ENCODE data around the gene NCBP3. TPM values are rescaled to one million over a fixed set of nuclear protein-coding genes. Genes with fewer than 3 reads are reported as not detected.

The NCBP3 gene
- total and polyA plus RNA-seq, 12 donors: 11.0 to 36.6 (median 23.0) TPM

- H3K4me1 ChIP-seq (replicated peaks in 1 of 2): no peaks in the 10 kb centered on the region
- H3K4me3 ChIP-seq: no peak overlapping the region
- no peaks in the 10 kb centered on the region for H3K9me3 ChIP-seq (replicated peaks in 1 of 3)
- intact Hi-C loops (cut with DNase I): no loop called here
- TF ChIP-seq CTCF (IDR thresholded peaks at IDR 0.05) (no peak), POLR2A (IDR thresholded peaks at IDR 0.05) (no peak)
- no peaks in the 10 kb centered on the region for H3K27me3 ChIP-seq
- no peaks in the 10 kb centered on the region for H3K36me3 ChIP-seq (replicated peaks in 1 of 2)
- DNase-seq: no peak
- H3K27ac ChIP-seq: no peak overlapping the region
- WGBS, 4 donors: 78 to 80% (median 80%) methylated on average over 7 to 12 of the region's 12 CpGs
These were observed 92.4 kb downstream of the NCBP3 start for GRCh38 chr17:3753624-3754023.

Other genes with a start within 250 kb of the NCBP3 start
- 1 to 10 TPM; 1.6 to 5.5 (median 3.1) TPM for gene TRPV1, start 236.8 kb downstream of the NCBP3 start, total RNA-seq
- gene TRPV1, start 236.8 kb downstream of the NCBP3 start, polyA plus RNA-seq: 10 to 100 TPM in 1 of 3 donors, 1 to 10 TPM in 2; 1.5 to 10.9 (median 5.9) TPM
- 10 to 100 TPM; 12.0 to 27.4 (median 19.9) TPM for gene SHPK, start 210.0 kb downstream of the NCBP3 start, total RNA-seq
- gene SHPK, start 210.0 kb downstream of the NCBP3 start, polyA plus RNA-seq: 10 to 100 TPM in 1 of 3 donors, 1 to 10 TPM in 2; 8.8 to 13.3 (median 9.1) TPM
- gene CTNS, start 209.5 kb downstream of the NCBP3 start, total RNA-seq: 10 to 100 TPM; 17.5 to 74.8 (median 39.8) TPM
- 10 to 100 TPM; 11.5 to 15.7 (median 13.8) TPM for gene CTNS, start 209.5 kb downstream of the NCBP3 start, polyA plus RNA-seq
- gene TAX1BP3, start 177.7 kb downstream of the NCBP3 start, total RNA-seq: 100 to 1,000 TPM; 105 to 311 (median 208) TPM
- gene TAX1BP3, start 177.7 kb downstream of the NCBP3 start, polyA plus RNA-seq: 100 to 1,000 TPM in 1 of 3 donors, 10 to 100 TPM in 2; 32.1 to 100 (median 94.9) TPM
- gene EMC6, start 177.4 kb downstream of the NCBP3 start, total RNA-seq: 10 to 100 TPM in 7 of 9 donors, 1 to 10 TPM in 2; 6.1 to 73.8 (median 37.1) TPM
- gene EMC6, start 177.4 kb downstream of the NCBP3 start, polyA plus RNA-seq: 10 to 100 TPM; 44.2 to 89.4 (median 47.7) TPM
- 1 to 10 TPM in 5 of 9 donors, under 1 TPM in 4; 0.25 to 2.8 (median 1.1) TPM for gene P2RX5, start 150.1 kb downstream of the NCBP3 start, total RNA-seq
- 1 to 10 TPM in 1 of 3 donors, under 1 TPM in 2; 0.59 to 2.0 (median 0.88) TPM for gene P2RX5, start 150.1 kb downstream of the NCBP3 start, polyA plus RNA-seq
- gene HASPIN, start 122.3 kb downstream of the NCBP3 start, total RNA-seq: 1 to 10 TPM in 2 of 9 donors, under 1 TPM in 7; 0.14 to 1.4 (median 0.48) TPM
- under 1 TPM; 0.07 to 0.48 (median 0.08) TPM for gene HASPIN, start 122.3 kb downstream of the NCBP3 start, polyA plus RNA-seq
- 10 to 100 TPM in 8 of 9 donors, 1 to 10 TPM in 1; 4.9 to 85.4 (median 23.4) TPM for gene ITGAE, start 45.1 kb downstream of the NCBP3 start, total RNA-seq
- 10 to 100 TPM; 46.7 to 85.3 (median 48.2) TPM for gene ITGAE, start 45.1 kb downstream of the NCBP3 start, polyA plus RNA-seq
- 10 to 100 TPM in 7 of 9 donors, 1 to 10 TPM in 2; 6.0 to 17.9 (median 11.0) TPM for gene CAMKK1, start 46.8 kb upstream of the NCBP3 start, total RNA-seq
- gene CAMKK1, start 46.8 kb upstream of the NCBP3 start, polyA plus RNA-seq: 10 to 100 TPM in 2 of 3 donors, 1 to 10 TPM in 1; 6.9 to 28.2 (median 10.6) TPM
- gene P2RX1, start 70.2 kb upstream of the NCBP3 start, total RNA-seq: 1 to 10 TPM in 5 of 9 donors, under 1 TPM in 4; 0.42 to 2.1 (median 1.0) TPM
- gene P2RX1, start 70.2 kb upstream of the NCBP3 start, polyA plus RNA-seq: 1 to 10 TPM in 2 of 3 donors, under 1 TPM in 1; 0.59 to 8.6 (median 3.3) TPM
- 10 to 100 TPM in 8 of 9 donors, 1 to 10 TPM in 1; 1.3 to 29.1 (median 14.3) TPM for gene ATP2A3, start 118.2 kb upstream of the NCBP3 start, total RNA-seq
- gene ATP2A3, start 118.2 kb upstream of the NCBP3 start, polyA plus RNA-seq: 10 to 100 TPM in 2 of 3 donors, 1 to 10 TPM in 1; 3.7 to 27.1 (median 26.1) TPM